NCI-H146 treated with DMSO at 0.1 percent for 48 hours (cell line): ENCODE data around the gene GARIN1A.
A peak's percentile ranks its signal among the peaks of the same experiment; 100 is the strongest.
"Not testable (repeated sequence)": the region's sequence is repeated elsewhere in the genome, so short reads cannot be mapped to it uniquely, and the experiment has no call there.

Source experiments
- DNase-seq: peaks from one replicate; lab custom pipeline; 2025; ENCODE audit not compliant: unreplicated experiment; lab: John Stamatoyannopoulos, UW

GARIN1A gene

DNA sequence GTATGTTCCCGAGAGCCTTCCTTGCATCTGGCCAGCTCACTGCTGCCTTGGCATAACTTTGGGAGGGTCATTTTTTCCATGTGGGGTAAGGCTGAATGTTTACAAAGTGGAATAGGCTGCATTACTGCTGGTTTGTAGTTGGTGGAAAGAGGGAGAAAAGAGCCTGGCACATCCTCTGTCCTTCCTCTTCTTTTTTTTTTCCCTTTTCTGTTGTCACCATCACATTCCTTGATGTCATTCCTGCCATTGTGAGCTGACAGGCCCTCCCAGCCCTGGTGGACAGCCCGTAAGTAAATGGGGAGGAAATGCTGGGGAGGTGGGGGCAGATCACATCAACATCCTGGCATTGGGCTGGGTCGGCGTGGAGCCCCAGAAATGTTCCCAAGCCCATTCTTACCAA lies at the start of gene GARIN1A:
Gene GARIN1A (plus strand): TSS at position 301 of the 400 bp plus-strand sequence. CDS start 106 bp downstream, outside the sequence.
- no peak for DNase-seq

DNA sequence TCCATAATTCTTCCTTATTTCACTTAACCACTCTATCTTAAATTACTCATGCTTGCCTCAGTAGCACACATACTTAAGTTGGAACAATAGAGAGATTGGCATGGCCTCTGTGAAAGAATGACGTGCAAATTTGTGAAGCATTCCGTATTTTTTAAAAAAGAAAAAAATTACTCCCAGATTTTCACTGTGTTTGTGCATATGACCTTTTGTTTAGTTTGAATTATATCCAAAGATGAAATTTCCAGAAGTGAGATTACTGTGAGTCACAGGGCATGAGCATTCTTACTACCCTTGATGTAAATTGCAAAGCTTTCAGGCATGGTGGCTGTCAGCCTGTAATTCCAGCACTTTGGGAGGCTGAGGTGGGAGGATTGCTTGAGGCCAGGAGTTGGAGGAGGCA lies 45.0 kb upstream of the GARIN1A start:
- not testable (repeated sequence) for DNase-seq

DNA sequence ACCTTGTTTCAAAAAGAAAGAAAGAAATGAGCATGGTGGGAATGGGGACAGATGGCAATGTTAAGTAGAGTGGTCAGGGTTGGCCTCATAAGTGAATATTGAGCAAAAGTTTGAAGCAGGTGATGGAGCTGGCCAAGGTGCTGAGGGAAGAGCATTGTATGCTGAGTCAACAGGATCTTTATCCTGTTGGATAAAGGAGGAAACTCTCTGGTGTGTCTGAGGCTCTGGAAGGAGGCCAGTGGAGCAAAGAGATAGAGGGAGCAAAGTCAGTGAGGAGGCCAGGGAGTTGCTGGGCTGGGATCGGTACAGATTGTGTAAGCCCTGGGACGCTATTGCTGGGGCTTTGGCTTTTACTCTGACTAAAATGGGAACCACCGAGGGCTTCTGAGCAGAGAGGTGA lies 38.2 kb upstream of the GARIN1A start:
- DNase-seq = not testable (repeated sequence)

DNA sequence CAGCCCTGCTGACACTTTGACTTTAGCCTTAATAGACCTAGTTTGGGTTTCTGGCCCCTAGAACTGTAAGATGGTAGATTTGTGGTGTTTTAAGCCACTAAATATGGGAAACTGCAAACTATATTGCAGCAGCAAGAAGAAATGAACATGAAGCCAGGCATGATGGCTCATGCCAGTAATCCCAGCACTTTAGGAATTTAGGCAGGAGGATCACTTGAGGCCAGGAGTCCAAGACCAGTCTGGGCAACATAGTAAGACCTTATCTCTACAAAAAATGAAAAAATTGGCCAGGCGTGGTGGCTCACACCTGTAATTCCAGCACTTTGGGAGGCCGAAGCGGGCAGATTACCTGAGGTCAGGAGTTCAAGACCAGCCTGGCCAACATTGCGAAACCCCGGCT lies 26.9 kb upstream of the GARIN1A start:
- DNase-seq = not testable (repeated sequence)

DNA sequence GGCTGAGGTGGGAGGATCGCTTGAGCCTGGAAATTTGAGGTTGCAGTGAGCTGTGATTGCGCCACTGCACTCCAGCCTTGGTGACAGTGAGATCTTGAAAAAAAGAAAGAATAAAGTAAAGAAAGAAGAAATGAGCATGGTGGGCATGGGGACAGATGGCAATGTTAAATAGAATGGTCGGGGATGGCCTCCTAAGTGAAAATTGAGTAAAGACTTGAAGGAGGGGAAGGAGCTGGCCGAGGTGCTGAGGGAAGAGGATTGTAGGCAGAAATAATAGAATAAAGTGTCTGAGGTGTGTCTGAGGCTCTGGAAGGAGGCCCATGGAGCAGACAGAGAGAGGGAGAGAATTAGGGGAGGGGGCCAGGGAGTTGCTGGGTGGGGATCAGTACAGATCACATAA lies 26.2 kb upstream of the GARIN1A start:
- DNase-seq = not testable (repeated sequence)

DNA sequence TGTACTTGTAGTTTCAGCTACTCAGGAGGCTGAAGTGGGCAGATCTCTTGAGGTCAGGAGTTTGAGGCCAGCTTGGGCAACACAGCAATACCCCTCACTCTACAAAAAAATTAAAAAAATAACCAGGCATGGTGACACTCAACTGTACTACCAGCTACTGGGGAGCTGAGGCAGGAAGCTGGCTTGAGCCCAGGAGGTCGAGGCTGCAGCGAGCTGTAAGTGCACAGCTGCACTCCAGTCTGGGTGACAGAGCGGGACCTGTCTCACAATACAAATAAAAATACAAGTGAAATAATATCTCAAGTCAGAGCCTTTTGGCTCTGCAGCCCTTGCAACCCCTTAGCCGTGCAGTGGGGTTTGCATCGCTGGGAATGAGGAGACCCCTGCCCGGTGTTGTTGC lies 25.2 kb upstream of the GARIN1A start:
- not testable (repeated sequence) for DNase-seq

DNA sequence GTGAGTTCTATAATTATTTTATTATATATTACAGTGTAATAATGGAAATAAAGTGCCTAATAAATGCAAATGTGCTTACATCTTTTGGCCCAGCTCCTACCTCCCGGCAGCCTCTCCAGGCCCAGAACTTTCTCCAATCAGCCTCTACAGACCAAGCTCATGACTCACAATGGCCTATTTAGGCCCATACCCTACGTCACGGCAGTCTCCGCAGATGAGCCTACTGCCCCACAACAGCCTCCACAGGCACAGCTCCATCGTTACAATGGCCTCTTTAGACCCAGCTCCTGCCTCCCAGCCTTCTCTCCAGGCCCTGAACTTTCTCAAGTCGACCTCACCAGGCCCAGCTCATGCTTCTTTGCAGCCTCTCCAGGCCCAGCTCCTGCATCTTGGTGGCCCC lies 21.0 kb upstream of the GARIN1A start:
- not testable (repeated sequence) for DNase-seq

DNA sequence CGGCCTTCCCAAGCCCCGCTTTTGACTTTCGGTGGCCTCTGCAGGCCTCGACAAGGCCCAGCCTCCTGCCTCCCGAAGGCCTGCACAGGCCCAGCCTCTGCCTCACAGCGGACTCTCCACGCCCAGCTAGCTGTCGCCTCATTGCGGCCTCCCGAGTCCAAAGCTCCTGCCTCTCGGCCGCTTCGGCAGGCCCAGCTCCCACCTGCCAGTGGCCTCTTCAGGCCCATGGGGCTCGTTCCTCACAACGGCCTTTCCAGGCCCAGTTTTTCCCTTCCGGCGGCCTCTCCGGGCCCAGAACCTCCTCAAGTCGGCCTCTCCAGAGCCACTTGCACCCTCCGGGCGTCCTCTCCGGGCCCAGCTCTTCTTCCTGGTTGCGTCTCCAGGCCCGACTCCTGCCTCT lies 19.5 kb upstream of the GARIN1A start:
- not testable (repeated sequence) for DNase-seq

DNA sequence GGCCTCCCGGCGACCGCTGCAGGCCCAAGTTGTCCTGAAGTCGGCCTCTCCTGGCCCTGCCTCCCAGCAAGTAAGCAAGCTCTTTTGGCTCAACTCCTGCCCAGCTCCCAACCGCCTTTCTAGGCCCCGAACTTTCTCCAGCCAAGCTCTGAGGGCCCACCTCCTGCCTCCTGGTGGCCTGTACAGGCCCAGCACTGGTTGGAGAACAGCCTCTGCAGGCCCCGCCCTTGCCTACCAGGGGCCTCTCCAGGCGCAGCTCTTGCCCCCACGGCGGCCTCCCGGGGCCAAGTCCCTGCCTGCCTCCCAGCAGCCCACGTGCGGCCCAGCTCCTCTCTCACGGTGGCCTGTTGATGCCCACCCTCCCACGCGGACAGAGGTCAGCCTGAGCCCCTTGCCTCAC lies 18.9 kb upstream of the GARIN1A start:
- DNase-seq = not testable (repeated sequence)

DNA sequence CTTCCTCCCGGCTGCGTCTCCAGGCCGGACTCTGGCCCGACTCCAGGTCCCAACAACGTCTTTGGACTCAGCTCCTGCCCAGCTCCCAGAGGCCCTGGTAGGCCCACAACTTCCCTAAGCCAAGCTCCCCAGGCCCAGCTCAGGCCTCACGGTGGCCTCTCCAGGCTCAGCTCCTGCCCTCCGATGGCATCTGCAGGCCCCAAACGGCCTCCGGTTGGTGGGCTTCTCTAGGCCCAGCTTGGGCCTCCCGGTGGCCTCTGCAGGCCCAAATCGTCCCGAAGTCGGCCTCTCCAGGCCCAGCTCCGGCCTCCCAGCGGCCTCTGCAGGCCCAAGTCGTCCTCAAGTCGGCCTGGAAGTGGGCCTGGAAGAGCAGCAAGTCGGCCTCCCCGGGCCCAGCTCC lies 18.0 kb upstream of the GARIN1A start:
- DNase-seq = not testable (repeated sequence)

DNA sequence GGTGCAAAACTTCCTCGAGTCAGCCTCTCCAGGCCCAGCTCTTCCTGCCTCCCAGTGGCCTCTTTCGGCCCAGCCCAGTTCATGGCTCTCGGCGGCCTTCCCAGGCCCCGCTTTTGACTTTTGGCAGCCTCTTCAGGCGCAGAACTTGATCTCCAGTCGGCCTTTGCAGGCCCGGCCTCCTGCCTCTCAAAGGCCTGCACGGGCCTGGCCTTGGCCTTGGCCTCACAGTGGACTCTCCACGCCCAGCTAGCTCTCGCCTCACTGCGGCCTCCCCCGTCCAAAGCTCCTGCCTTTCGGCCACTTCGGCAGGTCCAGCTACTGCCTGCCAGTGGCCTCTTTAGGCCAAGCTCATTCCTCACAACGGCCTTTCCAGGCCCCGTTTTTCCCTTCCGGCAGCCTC lies 17.6 kb upstream of the GARIN1A start:
- DNase-seq = not testable (repeated sequence)

DNA sequence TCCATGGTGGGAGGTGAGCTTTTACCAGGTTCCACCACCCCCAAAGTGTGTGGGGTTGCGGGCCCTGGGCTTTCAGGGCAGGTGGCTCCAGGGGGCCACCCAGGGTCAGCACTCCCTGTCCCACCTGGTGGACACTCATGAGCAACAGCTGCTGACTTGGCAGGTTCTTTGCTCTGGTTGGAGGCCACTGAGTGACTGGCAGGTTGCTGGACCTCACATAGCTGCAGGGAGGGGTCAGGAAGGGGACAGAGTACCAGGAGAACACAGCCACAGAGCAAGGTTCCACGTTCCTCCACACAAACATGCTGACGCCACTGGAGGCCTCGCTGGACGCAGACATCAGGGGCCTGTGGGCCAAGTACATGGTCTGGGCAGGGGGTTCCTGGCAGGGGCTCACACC lies 13.7 kb upstream of the GARIN1A start:
- DNase-seq = not testable (repeated sequence)

DNA sequence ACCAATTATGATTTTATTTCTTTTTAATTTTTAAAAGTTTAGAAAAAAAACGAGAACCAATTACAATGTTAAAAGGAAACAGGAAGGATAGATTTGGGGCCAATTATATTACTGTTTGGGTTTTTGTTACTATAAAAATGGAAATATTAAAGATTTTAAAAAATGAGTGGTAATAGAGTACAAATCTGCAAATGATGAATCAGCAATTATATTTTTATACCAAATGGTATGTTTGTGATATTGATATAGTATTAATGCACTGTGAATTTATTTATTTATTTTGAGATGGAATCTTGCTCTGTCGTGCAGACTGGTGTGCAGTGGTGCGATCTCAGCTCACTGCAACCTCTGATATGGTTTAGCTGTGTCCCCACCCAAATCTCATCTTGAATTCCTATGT lies 11.5 kb upstream of the GARIN1A start:
- DNase-seq = no peak

DNA sequence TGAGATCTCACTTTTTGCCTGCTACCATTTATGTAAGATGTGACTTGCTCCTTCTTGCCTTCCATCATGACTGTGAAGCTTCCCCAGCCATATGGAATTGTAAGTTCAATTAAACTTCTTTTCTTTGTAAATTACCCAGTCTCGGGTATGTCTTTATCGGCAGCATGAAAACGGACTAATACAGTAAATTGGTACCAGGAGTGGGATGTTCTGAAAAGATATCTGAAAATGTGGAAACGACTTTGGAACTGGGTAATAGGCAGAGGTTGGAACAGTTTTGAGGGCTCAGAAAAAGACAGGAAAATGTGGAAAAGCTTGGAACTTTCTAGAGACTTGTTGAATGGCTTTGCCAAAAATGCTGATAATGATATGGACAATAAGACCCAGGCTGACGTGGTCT lies 10.6 kb upstream of the GARIN1A start:
- DNase-seq = no peak

DNA sequence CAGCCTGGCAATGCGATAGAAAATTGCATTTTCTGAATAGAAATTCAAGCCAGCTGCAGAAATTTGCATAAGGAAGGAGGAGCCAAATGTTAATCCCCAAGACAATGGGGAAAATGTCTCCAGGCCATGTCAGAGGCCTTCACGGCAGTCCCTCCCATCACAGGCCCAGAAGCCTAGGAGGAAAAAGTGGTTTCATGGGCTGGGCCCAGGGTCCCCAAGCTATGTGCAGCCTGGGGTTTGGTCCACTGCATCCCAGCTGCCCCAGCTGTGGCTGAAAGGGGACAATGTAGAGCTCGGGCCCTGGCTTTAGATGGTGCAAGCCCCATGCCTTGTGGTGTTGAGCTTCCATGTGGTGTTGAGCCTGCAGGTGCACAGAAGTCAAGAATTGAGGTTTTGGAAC lies 10.0 kb upstream of the GARIN1A start:
- no peak for DNase-seq

DNA sequence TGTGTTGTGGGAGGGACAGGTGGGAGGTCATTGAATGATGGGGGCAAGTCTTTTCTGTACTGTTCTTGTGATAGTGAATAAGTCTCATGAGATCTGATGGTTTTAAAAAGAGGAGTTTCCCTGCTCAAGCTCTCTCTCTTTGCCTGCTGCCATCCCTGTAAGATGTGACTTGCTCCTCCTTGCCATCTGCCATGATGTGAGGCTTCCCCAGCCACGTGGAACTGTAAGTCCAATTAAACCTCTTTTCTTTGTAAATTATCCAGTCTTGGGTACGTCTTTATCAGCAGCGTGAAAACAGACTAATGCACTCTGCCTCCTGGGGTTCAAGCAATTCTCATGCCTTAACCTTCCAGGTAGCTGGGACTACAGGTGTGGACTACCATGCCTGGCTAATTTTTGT lies 8.9 kb upstream of the GARIN1A start:
- not testable (repeated sequence) for DNase-seq

DNA sequence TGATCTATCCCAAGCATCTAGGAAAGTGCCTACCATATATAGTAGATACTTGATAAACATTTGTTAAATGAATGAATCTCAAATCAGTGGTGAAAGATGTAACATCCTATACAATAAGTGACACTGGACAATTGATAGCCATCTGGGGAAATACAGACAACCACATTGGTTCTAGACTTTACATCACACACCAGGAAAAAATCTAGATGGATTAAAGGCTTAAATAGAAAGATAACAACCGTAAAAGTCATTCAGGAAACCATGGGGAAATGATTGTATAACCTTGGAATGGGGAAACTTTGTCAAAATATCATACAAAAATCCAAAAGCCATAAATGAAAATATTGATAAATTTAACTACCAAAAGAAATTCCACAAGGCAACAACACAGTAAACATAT lies 7.0 kb upstream of the GARIN1A start:
- DNase-seq = no peak

DNA sequence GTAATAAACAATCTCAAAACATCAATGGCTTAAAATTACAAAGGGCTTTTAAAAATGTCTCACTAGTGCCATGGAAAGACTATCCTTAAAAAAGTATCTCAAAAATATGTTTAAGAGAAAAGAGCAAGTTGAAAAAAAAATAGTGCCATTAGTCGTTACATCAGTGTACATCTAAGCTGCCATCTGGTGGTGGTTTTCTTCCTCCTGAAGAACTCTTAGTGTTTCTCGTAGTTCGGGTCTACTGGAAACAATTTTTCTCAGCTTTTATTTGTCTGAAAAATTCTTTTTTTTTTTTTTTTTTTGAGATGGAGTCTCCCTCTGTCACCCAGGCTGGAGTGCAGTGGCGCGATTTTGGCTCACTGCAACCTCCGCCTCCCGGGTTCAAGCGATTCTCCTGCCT lies 5.9 kb upstream of the GARIN1A start:
- DNase-seq = peak; percentile 6

DNA sequence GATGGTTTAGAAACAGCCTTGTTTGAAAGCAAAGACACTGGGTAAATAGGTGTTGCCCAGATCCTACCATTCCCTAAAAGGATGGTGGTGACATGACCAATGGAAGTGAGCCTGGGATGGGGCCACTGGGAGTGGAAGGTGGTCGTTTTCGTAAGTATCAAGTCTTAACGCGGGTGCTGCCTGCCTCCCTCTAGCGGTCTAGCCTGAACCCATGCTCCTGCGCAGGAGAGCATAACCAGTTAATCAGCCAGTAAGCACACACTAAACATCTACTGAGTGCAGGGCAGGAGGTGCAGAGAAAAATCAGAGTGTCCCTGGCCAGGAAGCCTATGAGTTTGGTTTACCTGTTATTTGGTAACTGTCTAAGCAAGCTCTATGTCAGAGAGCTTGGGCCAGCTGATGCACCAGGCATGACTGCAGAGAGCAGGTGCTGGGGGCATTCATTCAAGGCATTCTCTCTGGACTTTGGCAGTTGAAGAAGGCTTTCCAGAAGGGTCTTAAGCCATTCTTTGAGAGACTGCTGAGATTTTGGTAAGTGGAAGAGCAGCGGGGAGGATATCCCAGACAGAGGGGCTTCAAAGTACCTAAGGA lies 930 bp downstream of the GARIN1A start:
- DNase-seq = no peak

DNA sequence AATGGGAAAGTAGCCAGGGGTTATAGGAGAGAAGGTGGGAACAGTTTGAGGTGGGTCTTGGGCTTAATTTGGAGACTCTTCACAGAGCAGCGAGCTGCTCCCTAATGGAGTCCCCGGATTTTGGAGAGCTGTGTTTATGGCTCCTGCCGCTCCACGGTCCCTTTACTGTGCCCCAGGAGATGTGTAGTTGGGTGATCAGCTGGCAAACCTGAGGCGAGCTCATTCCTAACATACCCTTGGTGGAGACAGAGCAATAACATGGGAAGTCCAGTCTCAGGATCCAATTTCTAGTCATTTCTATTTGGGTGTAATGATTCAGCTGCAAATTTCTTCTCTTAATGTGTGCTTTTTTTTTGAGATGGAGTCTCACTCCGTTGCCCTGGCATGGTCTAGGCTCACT lies 1.5 kb downstream of the GARIN1A start:
- DNase-seq = no peak

DNA sequence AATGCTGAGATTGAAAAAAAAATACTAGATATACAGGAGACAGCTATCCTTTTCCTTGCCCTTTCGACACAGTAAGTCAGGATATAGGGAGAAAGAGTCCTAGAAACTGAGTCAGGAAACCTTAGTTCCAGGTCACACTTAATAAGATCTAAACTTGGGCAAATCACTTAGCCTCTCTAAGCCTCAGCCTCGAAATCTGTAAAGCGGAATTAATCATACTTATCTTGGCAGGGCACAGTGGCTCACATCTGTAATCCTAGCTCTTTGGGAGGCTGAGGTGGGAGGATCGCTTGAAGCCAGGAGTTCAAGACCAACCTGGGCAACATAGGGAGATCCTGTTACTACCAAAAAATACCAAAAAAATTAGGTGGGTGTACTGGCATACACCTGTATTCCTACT lies 4.6 kb downstream of the GARIN1A start:
- no peak for DNase-seq

DNA sequence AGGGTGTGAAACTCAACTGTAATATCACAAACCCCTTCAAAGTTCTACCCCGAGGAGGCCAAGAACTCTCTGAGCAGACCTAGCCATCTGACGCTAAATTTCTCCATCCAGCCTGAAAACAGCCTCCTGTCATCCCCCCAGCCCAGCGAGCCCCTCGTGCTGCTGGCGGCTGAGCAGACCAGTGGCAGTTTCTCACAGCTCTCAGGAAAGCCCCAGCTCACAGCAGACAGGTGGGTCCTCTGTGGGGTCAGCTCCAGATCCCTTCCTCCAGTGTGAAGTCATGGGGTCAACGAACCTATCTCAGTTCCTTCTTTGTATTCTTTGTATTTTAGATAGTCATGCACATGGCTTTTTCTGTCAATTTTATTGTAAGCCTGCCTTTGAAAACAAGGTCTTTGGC lies 7.8 kb downstream of the GARIN1A start:
- DNase-seq = no peak

DNA sequence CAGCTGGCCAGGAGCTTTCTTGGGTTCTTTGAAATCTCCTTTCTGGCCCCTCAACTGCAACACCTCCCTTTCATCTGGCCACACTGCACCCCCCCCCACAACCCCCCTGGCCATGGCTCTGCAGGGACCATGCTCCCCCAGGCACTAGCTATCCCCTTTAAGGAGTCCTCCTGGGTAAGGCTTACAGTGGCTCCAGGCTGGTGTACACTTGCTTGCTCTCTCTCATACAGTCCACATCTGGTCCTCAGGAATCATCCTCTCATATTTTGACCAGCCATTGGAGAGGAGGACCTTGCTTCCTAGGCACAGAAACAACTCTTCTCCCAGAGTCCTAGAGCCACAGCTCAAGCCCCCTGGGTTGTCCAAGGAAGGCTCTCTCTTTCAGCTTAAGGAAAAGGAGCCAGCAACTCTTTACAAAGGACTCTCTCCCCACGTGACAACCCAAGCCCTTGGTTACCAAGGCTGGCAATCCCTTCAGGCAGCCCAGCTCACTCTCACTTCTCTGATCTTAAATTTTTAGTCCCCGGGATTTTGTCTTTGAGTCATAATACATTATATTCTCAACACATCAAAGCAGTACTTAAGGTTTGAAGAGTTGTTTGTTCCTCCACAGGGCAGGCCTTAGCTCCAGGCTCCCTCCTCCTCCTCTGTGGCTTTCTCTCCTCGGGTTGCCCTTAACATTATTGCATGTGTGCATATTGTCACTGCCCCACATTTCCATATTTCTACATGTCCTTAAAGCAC lies 9.9 kb downstream of the GARIN1A start:
- DNase-seq = no peak
